LNCAP (cell line): ENCODE results near the gene KLHDC7B.

Experiments used
- TF ChIP-seq, protein P1 (sequence below): fragments of 450-650 bp; IDR thresholded peaks from 2 replicates; pipeline ENCODE4 v1.5.1; 2017; ENCODE audit warnings: mild to moderate bottlenecking

Gene KLHDC7B

GRCh38 chr22:50508897-50509296 is 36.8 kb upstream of the KLHDC7B start:
- TF ChIP-seq, protein P1, sequence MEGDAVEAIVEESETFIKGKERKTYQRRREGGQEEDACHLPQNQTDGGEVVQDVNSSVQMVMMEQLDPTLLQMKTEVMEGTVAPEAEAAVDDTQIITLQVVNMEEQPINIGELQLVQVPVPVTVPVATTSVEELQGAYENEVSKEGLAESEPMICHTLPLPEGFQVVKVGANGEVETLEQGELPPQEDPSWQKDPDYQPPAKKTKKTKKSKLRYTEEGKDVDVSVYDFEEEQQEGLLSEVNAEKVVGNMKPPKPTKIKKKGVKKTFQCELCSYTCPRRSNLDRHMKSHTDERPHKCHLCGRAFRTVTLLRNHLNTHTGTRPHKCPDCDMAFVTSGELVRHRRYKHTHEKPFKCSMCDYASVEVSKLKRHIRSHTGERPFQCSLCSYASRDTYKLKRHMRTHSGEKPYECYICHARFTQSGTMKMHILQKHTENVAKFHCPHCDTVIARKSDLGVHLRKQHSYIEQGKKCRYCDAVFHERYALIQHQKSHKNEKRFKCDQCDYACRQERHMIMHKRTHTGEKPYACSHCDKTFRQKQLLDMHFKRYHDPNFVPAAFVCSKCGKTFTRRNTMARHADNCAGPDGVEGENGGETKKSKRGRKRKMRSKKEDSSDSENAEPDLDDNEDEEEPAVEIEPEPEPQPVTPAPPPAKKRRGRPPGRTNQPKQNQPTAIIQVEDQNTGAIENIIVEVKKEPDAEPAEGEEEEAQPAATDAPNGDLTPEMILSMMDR: no peak

DNA sequence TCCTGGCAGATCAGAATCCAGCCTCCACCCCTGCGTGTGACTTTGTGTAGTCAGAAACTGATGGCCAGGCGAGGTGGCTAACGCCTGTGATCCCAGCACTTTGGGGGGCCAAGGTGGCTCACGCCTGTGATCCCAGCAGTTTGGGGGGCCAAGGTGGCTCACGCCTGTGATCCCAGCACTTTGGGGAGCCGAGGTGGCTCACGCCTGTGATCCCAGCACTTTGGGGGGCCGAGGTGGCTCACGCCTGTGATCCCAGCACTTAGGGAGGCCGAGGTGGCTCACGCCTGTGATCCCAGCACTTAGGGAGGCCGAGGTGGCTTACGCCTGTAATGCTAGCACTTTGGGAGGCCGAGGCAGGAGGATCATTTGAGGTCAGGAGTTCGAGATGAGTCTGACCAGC is 32.5 kb upstream of the KLHDC7B start:
- TF ChIP-seq, protein P1: no peak

DNA sequence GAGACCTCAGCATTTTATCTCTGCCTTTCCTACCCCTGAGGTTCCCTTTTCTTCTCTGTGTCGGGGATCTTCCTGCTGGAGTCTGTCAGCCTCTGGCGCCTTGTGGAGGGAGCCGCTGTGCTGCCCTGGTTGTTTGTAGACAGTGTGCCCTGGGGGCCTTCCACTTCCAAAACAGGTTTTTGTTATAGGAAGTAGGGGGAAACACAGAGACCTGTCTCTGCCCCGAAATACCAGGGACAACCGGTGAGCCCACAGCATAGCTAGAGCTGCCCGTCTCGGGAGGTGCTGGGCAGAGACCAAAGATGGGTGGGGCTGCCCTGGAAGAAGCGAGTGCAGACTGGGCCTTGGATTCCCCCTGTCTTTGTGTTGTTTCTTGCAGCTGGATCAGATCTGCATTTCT is 29.6 kb upstream of the KLHDC7B start:
- TF ChIP-seq, protein P1: no peak

DNA sequence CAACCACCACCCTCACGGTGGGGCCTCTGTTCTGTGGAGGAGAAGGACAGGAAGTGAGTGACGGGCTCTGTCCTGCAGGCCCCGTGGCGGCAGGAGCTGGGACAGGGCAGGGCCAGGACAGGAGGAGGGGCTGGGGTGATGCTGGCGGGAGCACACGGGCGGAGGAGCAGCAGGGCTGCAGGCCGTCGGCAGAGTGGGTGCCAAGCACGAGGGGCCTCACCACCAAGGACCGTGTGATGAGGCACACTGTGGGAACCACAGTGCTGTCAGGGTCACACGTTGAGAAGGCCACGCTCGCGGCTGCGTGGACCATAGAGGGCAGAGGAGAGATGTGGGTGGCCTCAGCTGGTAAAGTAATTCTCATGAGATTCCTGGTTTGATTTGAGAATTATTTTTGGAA is 28.8 kb upstream of the KLHDC7B start:
- TF ChIP-seq, protein P1: no peak

DNA sequence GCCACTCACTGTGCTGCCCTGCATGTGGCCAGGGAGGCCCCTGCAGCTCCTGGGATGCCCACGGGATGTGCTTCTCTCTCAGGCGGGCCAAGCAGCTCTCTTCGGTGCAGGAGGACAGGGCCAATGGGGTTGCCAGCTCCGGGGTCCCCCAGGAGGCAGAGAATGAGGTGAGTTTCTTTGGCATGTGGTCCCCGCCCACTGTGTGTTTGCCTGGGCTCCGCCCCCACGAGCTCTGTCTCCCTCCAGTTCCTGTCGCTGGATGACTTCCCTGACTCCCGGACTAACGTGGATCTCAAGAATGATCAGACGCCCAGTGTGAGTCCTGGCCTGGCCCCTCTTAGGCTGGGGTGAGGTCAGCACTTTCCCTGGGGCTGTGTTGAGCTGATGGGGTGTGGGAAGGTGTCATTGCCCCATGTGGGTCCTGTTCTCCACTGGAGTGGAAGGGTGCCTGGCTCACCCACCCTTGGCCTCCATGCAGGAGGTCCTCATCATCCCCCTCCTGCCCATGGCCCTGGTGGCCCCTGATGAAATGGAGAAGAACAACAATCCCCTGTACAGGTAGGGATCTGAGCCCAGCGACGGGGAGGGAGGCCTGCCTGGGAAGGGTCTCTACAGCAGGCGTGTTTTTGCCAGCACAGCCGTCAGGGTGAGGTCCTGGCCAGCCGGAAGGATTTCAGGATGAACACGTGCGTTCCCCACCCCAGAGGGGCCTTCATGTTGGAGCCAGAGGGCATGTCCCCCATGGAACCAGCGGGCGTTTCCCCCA is 28.0 kb upstream of the KLHDC7B start:
- TF ChIP-seq, protein P1: no peak

GRCh38 chr22:50518606-50519005 is 27.1 kb upstream of the KLHDC7B start:
- TF ChIP-seq, protein P1: no peak

DNA sequence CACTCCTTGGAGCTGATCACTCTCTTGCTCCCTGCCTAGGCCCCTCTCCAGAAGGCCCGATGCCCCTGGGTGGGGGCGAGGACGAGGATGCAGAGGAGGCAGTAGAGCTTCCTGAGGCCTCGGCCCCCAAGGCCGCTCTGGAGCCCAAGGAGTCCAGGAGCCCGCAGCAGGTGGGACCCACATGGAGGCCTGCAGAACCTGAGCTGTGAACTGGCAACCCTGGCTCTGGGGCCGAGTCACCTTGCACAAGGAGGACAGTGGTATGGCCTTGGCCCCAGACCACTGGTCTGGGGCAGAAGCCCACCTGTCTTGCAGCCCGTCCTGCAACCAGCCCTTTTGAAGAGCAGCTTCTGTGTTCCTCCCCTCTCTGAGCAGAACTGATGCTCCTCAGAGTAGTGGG is 26.5 kb upstream of the KLHDC7B start:
- TF ChIP-seq, protein P1: no peak
